K562 (cell line): ENCODE measurements around the gene OR9K2. TPM values are rescaled to one million over a fixed set of nuclear protein-coding genes. Genes with fewer than 3 reads are reported as not detected.

Experiments used
- ATAC-seq: fragments of 200-7000 bp; cut with Tn5 transposase; 3 replicates; pipeline ENCODE4 v1.9.1; 2020; ENCODE audit warnings: moderate library complexity
- BruUV-seq: library from RNA; stranded (reverse); fragments of 400-500 nt; replicated peaks from 2 replicates; lab custom pipeline; 2021; lab: Mats Ljungman, UMichigan
- CTCF ChIA-PET: fragments of 300-600 bp; formaldehyde crosslinking; extraction: SDS; loops from one replicate; lab custom pipeline; 2021; ENCODE audit warnings: low intra/inter-chr PET ratio; lab: Yijun Ruan, JAX
- POLR2A ChIA-PET: fragments of 300-600, 350-650 bp; sonication (Branson Sonifier 250); formaldehyde crosslinking; extraction: SDS; loops from one replicate; lab custom pipeline; 2021; ENCODE audit warnings: antibody characterized with exemption, inconsistent platforms; lab: Yijun Ruan, JAX
- DNase-seq, 4 experiments: peaks; one replicate each; pipeline versions ENCODE4 v3.0.0 to v3.0.0-alpha.2; 2011 to 2018; ENCODE audit warnings: low spot score in 3 of 4, mixed read lengths in 3 of 4; ENCODE audit errors: extremely low read depth in 1 of 4
- FAIRE-seq: peaks from 2 replicates; lab custom pipeline; 2011; peaks lifted over from hg19 to GRCh38; lab: Jason Lieb, UNC
- H2AFZ ChIP-seq: 2 replicates; pipeline ENCODE4 v1.6.0; 2011; ENCODE audit warnings: low read depth, low read length, control low read depth, inconsistent platforms
- H3K27ac ChIP-seq: fragments of 200-600 bp; 3 replicates; pipeline ENCODE4 v1.8.0; 2011; ENCODE audit warnings: low read depth, mild to moderate bottlenecking, control low read depth, inconsistent platforms, low read length, moderate library complexity, mixed read lengths; ENCODE audit errors: extremely low read depth
- H3K27me3 ChIP-seq, 2 experiments: fragments of 300-600 bp in 1 of 2; 2 replicates in 1 of 2; 3 replicates in 1 of 2; pipeline versions ENCODE4 v1.6.0 to v1.8.0; 2011; ENCODE audit warnings: inconsistent platforms in 2 of 2, low read length in 2 of 2, mild to moderate bottlenecking in 1 of 2, mixed read lengths in 1 of 2, moderate library complexity in 1 of 2; ENCODE audit not compliant: control insufficient read depth in 2 of 2, insufficient read depth in 2 of 2
- H3K36me3 ChIP-seq: fragments of 300-600 bp; 3 replicates; pipeline ENCODE4 v1.8.0; 2011; ENCODE audit warnings: mild to moderate bottlenecking, low read length, inconsistent platforms; ENCODE audit not compliant: control insufficient read depth, insufficient read depth
- H3K4me1 ChIP-seq, 2 experiments: fragments of 200-600 bp in 1 of 2; replicated peaks in 1 of 2; 2 replicates in 1 of 2; 3 replicates in 1 of 2; pipeline versions ENCODE4 v1.5.1 to v1.8.0; 2011; ENCODE audit warnings: inconsistent platforms in 2 of 2, low read length in 2 of 2, mild to moderate bottlenecking in 1 of 2, mixed read lengths in 1 of 2, moderate library complexity in 1 of 2; ENCODE audit not compliant: control insufficient read depth in 2 of 2, insufficient read depth in 2 of 2
- H3K4me2 ChIP-seq: 2 replicates; pipeline ENCODE4 v1.6.1; 2011; ENCODE audit warnings: low read length, control low read depth, inconsistent platforms, mixed read lengths; ENCODE audit not compliant: insufficient read depth
- H3K4me3 ChIP-seq: fragments of 200-600 bp; sonication (generic), shearing (Covaris generic); 2 replicates; pipeline ENCODE4 v1.5.1; 2016; ENCODE audit warnings: control low read depth, inconsistent platforms
- H3K79me2 ChIP-seq: fragments of 200-600 bp; 3 replicates; pipeline ENCODE4 v1.8.0; 2011; ENCODE audit warnings: low read length, inconsistent platforms; ENCODE audit not compliant: control insufficient read depth, insufficient read depth
- H3K9ac ChIP-seq, 2 experiments: 2 replicates each; pipeline versions ENCODE4 v1.6.0 to v1.6.1; 2011; ENCODE audit warnings: low read depth in 2 of 2, low read length in 2 of 2, control low read depth in 1 of 2, inconsistent platforms in 1 of 2, mild to moderate bottlenecking in 1 of 2, mixed read lengths in 1 of 2; ENCODE audit not compliant: insufficient read depth in 1 of 2
- H3K9me1 ChIP-seq: one replicate; pipeline ENCODE4 v1.6.0; 2011; ENCODE audit warnings: inconsistent platforms, mild to moderate bottlenecking, low read length, moderate library complexity; ENCODE audit not compliant: control insufficient read depth, insufficient read depth
- H3K9me3 ChIP-seq: replicated peaks from 2 replicates; pipeline ENCODE4 v1.5.1; 2011; ENCODE audit warnings: low read depth, low read length, inconsistent platforms; ENCODE audit not compliant: control insufficient read depth, insufficient read depth
- H4K20me1 ChIP-seq: replicated peaks from 2 replicates; pipeline ENCODE4 v1.6.1; 2011; ENCODE audit warnings: low read length, inconsistent platforms, mixed read lengths; ENCODE audit not compliant: control insufficient read depth, insufficient read depth
- LARP7 ChIP-seq: fragments of 450-650 bp; IDR thresholded peaks from 2 replicates; pipeline ENCODE4 v1.6.1; 2016
- MEF2A ChIP-seq: IDR thresholded peaks from 2 replicates; pipeline ENCODE4 v1.6.1; 2011; ENCODE audit warnings: low read depth, mild to moderate bottlenecking, low read length, moderate library complexity; ENCODE audit not compliant: control insufficient read depth
- SMARCB1 ChIP-seq: IDR thresholded peaks from 2 replicates; pipeline ENCODE4 v1.6.1; 2011; ENCODE audit warnings: improper control_type of control experiment, low read depth; ENCODE audit not compliant: insufficient read length
- SMARCC2 ChIP-seq: fragments of 450-650 bp; IDR thresholded peaks from 2 replicates; pipeline ENCODE4 v1.6.1; 2017; ENCODE audit warnings: antibody characterized with exemption, moderate library complexity, mild to moderate bottlenecking, low read depth
- SREBF1 ChIP-seq: fragments of 150-350 bp; IDR thresholded peaks from 2 replicates; pipeline ENCODE4 v1.6.1; 2014; ENCODE audit warnings: antibody characterized with exemption, low read depth, low read length, borderline replicate concordance
- TSC22D4 ChIP-seq: fragments of 450-650 bp; IDR thresholded peaks from 2 replicates; pipeline ENCODE4 v1.6.1; 2016; ENCODE audit warnings: missing genetic modification characterization, missing biosample characterization, control low read depth
- ZBTB7A ChIP-seq: IDR thresholded peaks from 2 replicates; pipeline ENCODE4 v1.6.1; 2011; ENCODE audit warnings: low read depth, mild to moderate bottlenecking, low read length, moderate library complexity, borderline replicate concordance; ENCODE audit not compliant: control insufficient read depth
- WGBS: fragments of 100-300 bp; shearing (Covaris generic); methylation state at CpG from one replicate; pipeline ENCODE4 v1.1.6; 2016; ENCODE audit warnings: low coverage, mixed read lengths; ENCODE audit not compliant: insufficient coverage; ENCODE audit errors: missing lambda C conversion rate; 5-methylcytosine and 5-hydroxymethylcytosine counted together
- in situ Hi-C: fragments of 300-500 bp; cut with MboI; formaldehyde crosslinking; loops from 4 replicates; pipeline ENCODE4 v1.15.0; 2018; ENCODE audit warnings: inconsistent platforms, mixed read lengths
- intact Hi-C: fragments of 100-400 bp; cut with micrococcal nuclease; formaldehyde crosslinking; loops from 2 replicates; pipeline ENCODE4 v1.14.2; 2022
- polyA plus RNA-seq, 8 experiments: library from polyadenylated mRNA; depleted of rRNA in 4 of 8; stranded (reverse) in 5 of 8; unstranded in 3 of 8; fragments of >200 nt; fragmentation: Nextera tagmentation in 2 of 8; fragmentation: Illumina TruSeq in 1 of 8; extraction: Ambion mirVana in 2 of 8; extraction: Trizol in 1 of 8; gene quantifications; 2 replicates each; pipeline versions ENCODE4 v1.2.1 to v1.2.3, GENCODE V29; 2011 to 2014; ENCODE audit warnings: inconsistent platforms in 1 of 8, missing spikeins in 1 of 8
- total RNA-seq, 7 experiments: library from RNA; depleted of rRNA in 6 of 7; stranded (reverse); fragments of >200 nt in 6 of 7; fragmentation: Illumina TruSeq in 2 of 7; extraction: Trizol in 2 of 7; gene quantifications; 2 replicates each; pipeline versions ENCODE4 v1.2.1 to v1.2.3, GENCODE V29; 2011 to 2021; ENCODE audit warnings: low replicate concordance in 1 of 7
- TF ChIP-seq, protein P1 (sequence below): fragments of 250-450 bp; sonication (Bioruptor Pico); IDR thresholded peaks from 2 replicates; pipeline ENCODE4 v1.5.1; 2021; ENCODE audit warnings: mild to moderate bottlenecking

OR9K2 gene
- total and polyA plus RNA-seq, 9 of the 15 experiments (the other 6 are each of a cell fraction or from before 2014, with no cell fraction given): not detected

DNA sequence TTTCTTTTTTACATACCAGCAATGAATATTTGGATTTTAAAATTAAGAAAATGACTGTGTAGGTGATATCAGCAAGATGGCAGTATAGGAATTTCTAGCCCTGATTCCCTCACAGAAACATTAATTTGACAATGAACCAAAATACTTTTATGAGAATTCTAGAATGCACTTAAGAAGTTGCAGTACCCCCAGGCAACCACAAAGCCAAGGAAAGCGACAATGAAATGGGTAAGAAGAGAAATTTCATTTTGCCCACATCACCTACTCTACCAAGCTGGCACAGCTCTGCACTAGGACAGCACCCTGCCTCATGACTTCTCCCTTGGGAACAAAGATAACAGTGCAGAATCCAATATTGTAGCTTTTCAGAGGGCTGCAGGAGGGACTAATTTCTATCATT lies 6.6 kb downstream of the OR9K2 start:
- Histone ChIP-seq H3K27me3 (no peaks in the 10 kb centered on the region; a peak in 1 of 5 replicates), H3K36me3 (no peaks in the 10 kb centered on the region), H3K4me3 (no peak overlapping the region), H2AFZ (no peak overlapping the region), H3K4me2 (no peak overlapping the region), H3K9me1 (no peaks in the 10 kb centered on the region), H3K4me1 (no peaks in the 10 kb centered on the region), H3K9ac (no peak overlapping the region), H3K79me2 (no peaks in the 10 kb centered on the region), H4K20me1 (no peaks in the 10 kb centered on the region), H3K27ac (no peak overlapping the region), H3K9me3 (no peaks in the 10 kb centered on the region)
- ChIA-PET POLR2A (no interaction called here), CTCF (no interaction called here)
- TF ChIP-seq ZBTB7A (no peak), MEF2A (no peak), SMARCC2 (no peak), TSC22D4 (no peak), SMARCB1 (no peak), SREBF1 (no peak), LARP7 (no peak)
- TF ChIP-seq, protein P1, sequence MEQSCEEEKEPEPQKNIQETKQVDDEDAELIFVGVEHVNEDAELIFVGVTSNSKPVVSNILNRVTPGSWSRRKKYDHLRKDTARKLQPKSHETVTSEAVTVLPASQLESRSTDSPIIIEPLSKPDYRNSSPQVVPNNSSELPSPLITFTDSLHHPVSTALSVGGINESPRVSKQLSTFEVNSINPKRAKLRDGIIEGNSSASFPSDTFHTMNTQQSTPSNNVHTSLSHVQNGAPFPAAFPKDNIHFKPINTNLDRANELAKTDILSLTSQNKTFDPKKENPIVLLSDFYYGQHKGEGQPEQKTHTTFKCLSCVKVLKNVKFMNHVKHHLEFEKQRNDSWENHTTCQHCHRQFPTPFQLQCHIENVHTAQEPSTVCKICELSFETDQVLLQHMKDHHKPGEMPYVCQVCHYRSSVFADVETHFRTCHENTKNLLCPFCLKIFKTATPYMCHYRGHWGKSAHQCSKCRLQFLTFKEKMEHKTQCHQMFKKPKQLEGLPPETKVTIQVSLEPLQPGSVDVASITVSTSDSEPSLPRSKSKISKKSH: no peak
- BruUV-seq: no TSS peak
- intact Hi-C loops (no loop called here), in situ Hi-C loops (no loop called here)
- ATAC-seq (no peak), FAIRE-seq (no peak), DNase-seq (no peak)
- 0% methylated on average over 1 of the region's 1 CpG for WGBS
